H1 (cell line): ENCODE results near the gene AAMDC. TPM values are rescaled to one million over a fixed set of nuclear protein-coding genes. Genes with fewer than 3 reads are reported as not detected.

Experiments
- CTCF ChIA-PET: fragments of 300-600 bp; sonication (Branson Sonifier 250); formaldehyde crosslinking; loops from one replicate; lab custom pipeline; 2021; ENCODE audit not compliant: partially characterized antibody; lab: Charles Lee
- POLR2A ChIA-PET: fragments of 300-600 bp; sonication (Branson Sonifier 250); formaldehyde crosslinking; loops from one replicate; lab custom pipeline; 2021; ENCODE audit warnings: inconsistent platforms; ENCODE audit not compliant: partially characterized antibody; lab: Charles Lee
- DNase-seq, 2 experiments: peaks; one replicate each; pipeline versions ENCODE4 v3.0.0 to v3.0.0-alpha.2; 2010 to 2022; ENCODE audit warnings: low spot score in 2 of 2, low read depth in 1 of 2, mixed read lengths in 1 of 2
- FAIRE-seq: peaks from 2 replicates; lab custom pipeline; 2011; peaks lifted over from hg19 to GRCh38; lab: Jason Lieb, UNC
- H2AFZ ChIP-seq: 2 replicates; pipeline ENCODE4 v1.8.1; 2012; ENCODE audit warnings: low read length, inconsistent platforms
- H2AK5ac ChIP-seq: 2 replicates; pipeline ENCODE4 v1.6.1; 2013; ENCODE audit warnings: low read depth, low read length
- H2BK120ac ChIP-seq: replicated peaks from 2 replicates; pipeline ENCODE3; 2013; ENCODE audit warnings: low read depth, low read length, inconsistent platforms
- H2BK12ac ChIP-seq: 2 replicates; pipeline ENCODE4 v1.6.1; 2013; ENCODE audit warnings: low read depth, low read length
- H2BK15ac ChIP-seq: 2 replicates; pipeline ENCODE4 v1.6.1; 2013; ENCODE audit warnings: low read length
- H2BK20ac ChIP-seq: 2 replicates; pipeline ENCODE4 v1.6.1; 2013; ENCODE audit warnings: low read length
- H2BK5ac ChIP-seq: 2 replicates; pipeline ENCODE4 v1.6.1; 2013; ENCODE audit warnings: low read depth, low read length
- H3K14ac ChIP-seq: 2 replicates; pipeline ENCODE4 v1.6.1; 2013; ENCODE audit warnings: inconsistent platforms; ENCODE audit not compliant: insufficient read length
- H3K18ac ChIP-seq: 2 replicates; pipeline ENCODE4 v1.6.1; 2013; ENCODE audit warnings: low read length; ENCODE audit errors: extremely low read depth
- H3K23ac ChIP-seq: 2 replicates; pipeline ENCODE4 v1.6.1; 2013; ENCODE audit warnings: inconsistent platforms; ENCODE audit not compliant: insufficient read length
- H3K23me2 ChIP-seq: 2 replicates; pipeline ENCODE4 v1.6.1; 2013; ENCODE audit warnings: low read depth, low read length
- H3K27ac ChIP-seq: 2 replicates; pipeline ENCODE4 v1.6.1; 2011; ENCODE audit warnings: low read depth, low read length, inconsistent platforms
- H3K27me3 ChIP-seq, 4 experiments: replicated peaks in 1 of 4; 1 replicate in 1 of 4; 2 replicates in 3 of 4; pipeline versions ENCODE4 v1.6.1 to v1.8.1; 2011 to 2013; ENCODE audit warnings: low read length in 3 of 4, mild to moderate bottlenecking in 3 of 4, inconsistent platforms in 2 of 4, mixed read lengths in 2 of 4, moderate library complexity in 1 of 4; ENCODE audit not compliant: control insufficient read depth in 3 of 4, insufficient read depth in 3 of 4; ENCODE audit errors: extremely low read depth in 1 of 4
- H3K36me3 ChIP-seq, 4 experiments: 2 replicates each; pipeline versions ENCODE4 v1.6.1 to v1.8.1; 2011 to 2013; ENCODE audit warnings: mild to moderate bottlenecking in 4 of 4, low read length in 3 of 4, moderate library complexity in 2 of 4, control low read depth in 1 of 4, inconsistent platforms in 1 of 4; ENCODE audit not compliant: insufficient read depth in 4 of 4, control insufficient read depth in 2 of 4
- H3K4ac ChIP-seq: replicated peaks from 2 replicates; pipeline ENCODE3; 2013; ENCODE audit warnings: low read length, low read depth, mixed read lengths, inconsistent platforms; ENCODE audit not compliant: insufficient read length
- H3K4me1 ChIP-seq, 4 experiments: replicated peaks in 1 of 4; 1 replicate in 1 of 4; 2 replicates in 3 of 4; pipeline versions ENCODE4 v1.6.1 to v1.8.1; 2011 to 2013; ENCODE audit warnings: low read length in 3 of 4, inconsistent platforms in 2 of 4, mixed read lengths in 1 of 4; ENCODE audit not compliant: insufficient read depth in 4 of 4, control insufficient read depth in 3 of 4
- H3K4me2 ChIP-seq, 2 experiments: 2 replicates each; pipeline versions ENCODE4 v1.6.1 to v1.8.1; 2011 to 2013; ENCODE audit warnings: low read depth in 2 of 2, low read length in 2 of 2, control low read depth in 1 of 2, inconsistent platforms in 1 of 2, mild to moderate bottlenecking in 1 of 2; ENCODE audit not compliant: insufficient read depth in 1 of 2
- H3K4me3 ChIP-seq, 4 experiments: fragments of 200-600, 300-600 bp in 1 of 4; sonication (generic), shearing (Covaris generic), sonication (Bioruptor Twin) in 1 of 4; 2 replicates each; pipeline versions ENCODE4 v1.5.1 to v1.8.1; 2011 to 2016; ENCODE audit warnings: low read length in 4 of 4, low read depth in 3 of 4, control low read depth in 2 of 4, inconsistent platforms in 2 of 4, mild to moderate bottlenecking in 2 of 4, mixed read lengths in 1 of 4, moderate library complexity in 1 of 4; ENCODE audit not compliant: insufficient read depth in 2 of 4; ENCODE audit errors: extremely low read depth in 1 of 4
- H3K56ac ChIP-seq: replicated peaks from 2 replicates; pipeline ENCODE3; 2013; ENCODE audit warnings: low read depth, mild to moderate bottlenecking, mixed read lengths, low read length, inconsistent platforms; ENCODE audit not compliant: insufficient read length
- H3K79me1 ChIP-seq: 2 replicates; pipeline ENCODE4 v1.6.1; 2013; ENCODE audit warnings: low read depth, low read length, control low read depth
- H3K79me2 ChIP-seq, 2 experiments: 2 replicates each; pipeline versions ENCODE4 v1.6.1 to v1.8.1; 2012 to 2013; ENCODE audit warnings: low read length in 2 of 2, mild to moderate bottlenecking in 2 of 2, inconsistent platforms in 1 of 2; ENCODE audit not compliant: insufficient read depth in 2 of 2, control insufficient read depth in 1 of 2
- H3K9ac ChIP-seq, 4 experiments: replicated peaks in 1 of 4; 1 replicate in 1 of 4; 2 replicates in 3 of 4; pipeline versions ENCODE4 v1.6.1 to v1.8.1; 2011 to 2013; ENCODE audit warnings: low read depth in 3 of 4, low read length in 3 of 4, control low read depth in 2 of 4, mild to moderate bottlenecking in 2 of 4, moderate library complexity in 2 of 4, inconsistent platforms in 1 of 4; ENCODE audit errors: extremely low read depth in 1 of 4
- H3K9me3 ChIP-seq, 2 experiments: 2 replicates each; pipeline versions ENCODE4 v1.6.1 to v1.8.1; 2012 to 2013; ENCODE audit warnings: mild to moderate bottlenecking in 2 of 2, moderate library complexity in 2 of 2, control low read depth in 1 of 2, inconsistent platforms in 1 of 2, low read depth in 1 of 2, low read length in 1 of 2, mixed read lengths in 1 of 2; ENCODE audit not compliant: insufficient read depth in 2 of 2
- H4K20me1 ChIP-seq, 2 experiments: replicated peaks in 1 of 2; 2 replicates each; pipeline versions ENCODE3 to v1.8.1; 2011 to 2013; ENCODE audit warnings: inconsistent platforms in 2 of 2, low read length in 2 of 2, mild to moderate bottlenecking in 1 of 2; ENCODE audit not compliant: insufficient read depth in 2 of 2, control insufficient read depth in 1 of 2
- H4K5ac ChIP-seq: 2 replicates; pipeline ENCODE4 v1.6.1; 2013; ENCODE audit warnings: low read length, low read depth, mixed read lengths, inconsistent platforms; ENCODE audit not compliant: insufficient read length
- H4K8ac ChIP-seq: 2 replicates; pipeline ENCODE4 v1.8.0; 2013; ENCODE audit warnings: mild to moderate bottlenecking, moderate library complexity, low read length, inconsistent platforms; ENCODE audit not compliant: insufficient read depth; ENCODE audit errors: extremely low read depth
- H4K91ac ChIP-seq: replicated peaks from 2 replicates; pipeline ENCODE3; 2013; ENCODE audit warnings: low read length, mixed read lengths, inconsistent platforms; ENCODE audit not compliant: insufficient read length
- BRCA1 ChIP-seq: IDR thresholded peaks from 2 replicates; pipeline ENCODE4 v1.6.1; 2012; ENCODE audit warnings: low read depth, low read length, improper control_type of control experiment
- JUN ChIP-seq: IDR thresholded peaks from 2 replicates; pipeline ENCODE4 v1.6.1; 2011; ENCODE audit warnings: low read depth, mild to moderate bottlenecking, improper control_type of control experiment, low read length
- KDM5A ChIP-seq: fragments of 200-600 bp; IDR thresholded peaks from 2 replicates; pipeline ENCODE4 v1.7.1; 2012; ENCODE audit warnings: mild to moderate bottlenecking, low read length, inconsistent platforms, mixed read lengths
- SIX5 ChIP-seq: IDR thresholded peaks from 2 replicates; pipeline ENCODE4 v1.6.1; 2011; ENCODE audit warnings: mild to moderate bottlenecking, low read depth, low read length
- TEAD4 ChIP-seq: IDR thresholded peaks from 2 replicates; pipeline ENCODE4 v1.6.1; 2012; ENCODE audit warnings: low read depth, low read length, inconsistent platforms, mixed read lengths
- WGBS, 2 experiments: shearing (Covaris generic) in 1 of 2; methylation state at CpG; one replicate each; pipeline versions ENCODE4 v1.1.6 to v1.1.7; 2013 to 2015; ENCODE audit warnings: low lambda C conversion rate in 2 of 2, mixed read lengths in 2 of 2, inconsistent platforms in 1 of 2, low coverage in 1 of 2, missing lambda C conversion rate in 1 of 2; ENCODE audit not compliant: insufficient replicate concordance in 2 of 2, insufficient coverage in 1 of 2, insufficient read length in 1 of 2; ENCODE audit errors: extremely low coverage in 1 of 2, missing lambda C conversion rate in 1 of 2; 5-methylcytosine and 5-hydroxymethylcytosine counted together
- polyA plus RNA-seq, 7 experiments: library from polyadenylated mRNA; depleted of rRNA in 3 of 7; stranded (reverse) in 5 of 7; unstranded in 2 of 7; fragments of >200 nt in 5 of 7; fragments of 200-250 nt in 2 of 7; gene quantifications; 1 replicate in 5 of 7; 2 replicates in 1 of 7; 4 replicates in 1 of 7; pipeline versions ENCODE4 v1.2.1 to v1.2.3, GENCODE V29; 2011 to 2013; ENCODE audit warnings: missing spikeins in 2 of 7, mixed read lengths in 2 of 7
- total RNA-seq: library from RNA; stranded (reverse); fragmentation: NEBNext Ultra II Directional; extraction: Animal tissue kit (Norgen Biotek cat#: 25700); gene quantifications from 2 replicates; pipeline ENCODE4 v1.2.1, GENCODE V29; 2021

The AAMDC gene
- total and polyA plus RNA-seq, 2 of the 8 experiments (the other 6 are each of a cell fraction or from before 2014, with no cell fraction given): 17.2 to 19.5 TPM

GRCh38 chr11:77874206-77874605, 53.3 kb downstream of the AAMDC start:
- WGBS, 2 experiments: 83% methylated on average over 3 of the region's 3 CpGs; no CpG with 5 or more reads in 1 of the 2 experiments
- no peak overlapping the region for H3K14ac ChIP-seq
- H3K23me2 ChIP-seq: no peaks in the 10 kb centered on the region
- no peak overlapping the region for H3K4me2 ChIP-seq
- no peak overlapping the region for H4K8ac ChIP-seq
- DNase-seq (no peak), FAIRE-seq (no peak)
- H2BK15ac ChIP-seq: no peak overlapping the region
- no peak overlapping the region for H2BK120ac ChIP-seq
- H3K36me3 ChIP-seq: peaks cover 0 to 19% (median 4%) of the 10 kb centered on the region in 4 experiments; a peak in 5 of 8 replicates
- no peak overlapping the region for H3K23ac ChIP-seq
- H3K9me3 ChIP-seq: no peaks in the 10 kb centered on the region
- H3K9ac ChIP-seq: no peak overlapping the region
- H2BK20ac ChIP-seq: no peak overlapping the region
- H3K4me3 ChIP-seq: no peak overlapping the region
- TF ChIP-seq JUN (no peak), BRCA1 (no peak), SIX5 (no peak), TEAD4 (no peak), KDM5A (no peak)
- no peak overlapping the region for H2BK5ac ChIP-seq
- H4K20me1 ChIP-seq: no peaks in the 10 kb centered on the region
- no peak overlapping the region for H2AK5ac ChIP-seq
- no peaks in the 10 kb centered on the region for H3K79me2 ChIP-seq
- no peak overlapping the region for H2BK12ac ChIP-seq
- POLR2A ChIA-PET: interaction anchor here (0.6 kb wide), 1 partner anchor 210 kb away, joined by 3 read pairs; no protein-coding TSS in a partner anchor
- H3K27me3 ChIP-seq: no peaks in the 10 kb centered on the region
- H3K4ac ChIP-seq: no peak overlapping the region
- H3K18ac ChIP-seq: no peak overlapping the region
- no peak overlapping the region for H2AFZ ChIP-seq
- H4K91ac ChIP-seq: no peak overlapping the region
- CTCF ChIA-PET: interaction anchor here (0.9 kb wide), 1 partner anchor 171 kb away, joined by 3 read pairs; no protein-coding TSS in a partner anchor
- no peak overlapping the region for H3K56ac ChIP-seq
- H3K4me1 ChIP-seq: peaks cover 0 to 4% (median 0%) of the 10 kb centered on the region in 4 experiments; a peak in 3 of 7 replicates
- H3K79me1 ChIP-seq: no peaks in the 10 kb centered on the region
- no peak overlapping the region for H3K27ac ChIP-seq
- H4K5ac ChIP-seq: no peak overlapping the region
